ENCODE results near the gene SMOC1. TPM values are rescaled to one million over a fixed set of nuclear protein-coding genes. Genes with fewer than 3 reads are reported as not detected.

Gene SMOC1
- total and polyA plus RNA-seq, 9 of the 15 experiments (the other 6 are each of a cell fraction or from before 2014, with no cell fraction given), result 0.04 TPM; not detected in 8

DNA sequence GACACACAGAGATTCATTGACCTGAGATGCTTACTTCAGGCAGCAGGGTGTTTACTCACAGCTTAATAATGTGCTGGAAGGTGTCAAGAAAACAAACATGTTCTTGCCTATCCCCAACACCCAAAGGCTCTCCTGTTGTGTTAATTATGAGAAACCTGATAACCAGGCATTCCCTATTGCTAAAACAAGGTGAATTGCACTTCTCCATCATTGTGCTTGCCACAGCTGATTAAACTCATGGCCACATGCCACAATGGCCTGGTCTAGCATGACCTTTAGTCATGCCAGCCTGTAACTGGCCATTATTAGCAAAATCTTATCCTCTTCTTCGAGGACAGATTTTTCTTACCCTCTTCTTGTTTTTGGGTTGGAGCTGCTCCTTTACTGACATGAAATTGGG, 21.4 kb downstream of the SMOC1 start:
- Histone ChIP-seq H3K9me3 (replicated peaks; ENCODE audit: control insufficient read depth, insufficient read depth, low read depth, low read length) (no peaks in the 10 kb centered on the region), H3K36me3 (ENCODE audit: control insufficient read depth, insufficient read depth, low read length) (no peaks in the 10 kb centered on the region), H3K4me3 (no peak overlapping the region), H2AFZ (ENCODE audit: low read depth, low read length) (no peak overlapping the region), H3K4me1 (replicated peaks in 1 of 2; ENCODE audit: control insufficient read depth in 2 of 2, insufficient read depth in 2 of 2, low read length in 2 of 2) (no peaks in the 10 kb centered on the region; a peak in 1 of 5 replicates), H3K79me2 (ENCODE audit: control insufficient read depth, insufficient read depth, low read length) (no peaks in the 10 kb centered on the region), H3K4me2 (ENCODE audit: insufficient read depth, low read length) (no peak overlapping the region), H3K27ac (ENCODE audit: extremely low read depth, low read depth, low read length) (no peak overlapping the region), H3K9ac (ENCODE audit: insufficient read depth in 1 of 2, low read depth in 2 of 2, low read length in 2 of 2) (no peak overlapping the region), H3K9me1 (ENCODE audit: control insufficient read depth, insufficient read depth, low read length) (no peaks in the 10 kb centered on the region), H3K27me3 (ENCODE audit: control insufficient read depth in 2 of 2, insufficient read depth in 2 of 2, low read length in 2 of 2) (no peaks in the 10 kb centered on the region; a peak in 1 of 5 replicates), H4K20me1 (replicated peaks; ENCODE audit: control insufficient read depth, insufficient read depth, low read length) (no peaks in the 10 kb centered on the region)
- intact Hi-C loops (cut with micrococcal nuclease), result no loop called here
- DNase-seq (ENCODE audit: extremely low read depth in 1 of 4, low spot score in 3 of 4) (no peak), FAIRE-seq (no peak), ATAC-seq (no peak)
- WGBS (ENCODE audit: insufficient coverage, low coverage, missing lambda C conversion rate), result 0% methylated on average over 1 of the region's 1 CpG
- no peak for TF ChIP-seq TCF7 (IDR thresholded peaks at IDR 0.05; ENCODE audit: borderline replicate concordance)
- TF ChIP-seq CEBPB (tag; IDR thresholded peaks at IDR 0.05), result no peak
- TF ChIP-seq CBX8 (IDR thresholded peaks at IDR 0.05; ENCODE audit: borderline replicate concordance, extremely low read depth, low read depth, low read length, poor library complexity, severe bottlenecking), result no peak
- no peak for TF ChIP-seq IFI16 (CRISPR knock-in tag; IDR thresholded peaks at IDR 0.05)
- TF ChIP-seq ZBTB40 (IDR thresholded peaks at IDR 0.05), result no peak
- no peak for TF ChIP-seq ZBTB40 (CRISPR knock-in tag; IDR thresholded peaks at IDR 0.05)
- TF ChIP-seq ZNF77 (CRISPR knock-in tag; IDR thresholded peaks at IDR 0.05), result no peak
- TF ChIP-seq ZNF174 (CRISPR knock-in tag; IDR thresholded peaks at IDR 0.05), result no peak
- TF ChIP-seq PRPF4 (IDR thresholded peaks at IDR 0.05; ENCODE audit: insufficient read depth, low read depth, low read length, poor library complexity, severe bottlenecking), result no peak
- TF ChIP-seq CBX5 (IDR thresholded peaks at IDR 0.05; ENCODE audit: borderline replicate concordance, low read depth), result no peak
- no peak for TF ChIP-seq TEAD1 (CRISPR knock-in tag; IDR thresholded peaks at IDR 0.05)
- TF ChIP-seq NRF1 (conservative IDR thresholded peaks at IDR 0.05 in 1 of 2, IDR thresholded peaks at IDR 0.05 in 1 of 2), result no peak
- TF ChIP-seq CREB5 (CRISPR knock-in tag; IDR thresholded peaks at IDR 0.05), result no peak
- no peak for TF ChIP-seq MBD2 (IDR thresholded peaks at IDR 0.05; ENCODE audit: borderline replicate concordance, low read depth)
- in situ Hi-C loops (cut with MboI), result no loop called here
- no TSS peak for BruUV-seq (replicated peaks)
- CTCF ChIA-PET (ENCODE audit: low intra/inter-chr PET ratio), result no interaction called here
- POLR2A ChIA-PET, result no interaction called here
